SK-N-SH (cell line): ENCODE results near the gene PRKAR1A.

Source experiments
- GABPA ChIP-seq: IDR thresholded peaks from 2 replicates; pipeline ENCODE4 v1.4.0; 2012; ENCODE audit warnings: low read depth, mild to moderate bottlenecking
- JUND ChIP-seq: IDR thresholded peaks from 2 replicates; pipeline ENCODE4 v1.4.0; 2012
- MEF2A ChIP-seq: IDR thresholded peaks from 2 replicates; pipeline ENCODE4 v1.4.0; 2012; ENCODE audit warnings: low read depth, borderline replicate concordance
- NFIC ChIP-seq: IDR thresholded peaks from 2 replicates; pipeline ENCODE4 v1.4.0; 2012; ENCODE audit warnings: borderline replicate concordance
- RAD21 ChIP-seq: IDR thresholded peaks from 2 replicates; pipeline ENCODE4 v1.6.1; 2012; ENCODE audit warnings: mild to moderate bottlenecking, low read length
- RCOR1 ChIP-seq: fragments of 150-350 bp; IDR thresholded peaks from 2 replicates; pipeline ENCODE4 v1.6.1; 2017; ENCODE audit warnings: antibody characterized with exemption, low read length
- RFX5 ChIP-seq: IDR thresholded peaks from 2 replicates; pipeline ENCODE4 v1.6.1; 2012; ENCODE audit warnings: mild to moderate bottlenecking, improper control_type of control experiment, low read length
- TCF12 ChIP-seq: IDR thresholded peaks from 2 replicates; pipeline ENCODE4 v1.4.0; 2012
- YY1 ChIP-seq: IDR thresholded peaks from 2 replicates; pipeline ENCODE4 v1.4.0; 2012; ENCODE audit warnings: low read depth, mild to moderate bottlenecking
- TF ChIP-seq, protein P1 (sequence below): fragments of 200-600 bp; sonication (generic); IDR thresholded peaks from 2 replicates; pipeline ENCODE4 v1.6.1; 2017; ENCODE audit warnings: antibody characterized with exemption, mild to moderate bottlenecking, moderate library complexity
- TF ChIP-seq, protein P2 (sequence below): IDR thresholded peaks from 2 replicates; pipeline ENCODE4; 2012
- TF ChIP-seq, protein P3 (sequence below): IDR thresholded peaks from 2 replicates; pipeline ENCODE4 v1.6.1; 2012; ENCODE audit warnings: mild to moderate bottlenecking, low read depth, low read length, moderate library complexity

DNA sequence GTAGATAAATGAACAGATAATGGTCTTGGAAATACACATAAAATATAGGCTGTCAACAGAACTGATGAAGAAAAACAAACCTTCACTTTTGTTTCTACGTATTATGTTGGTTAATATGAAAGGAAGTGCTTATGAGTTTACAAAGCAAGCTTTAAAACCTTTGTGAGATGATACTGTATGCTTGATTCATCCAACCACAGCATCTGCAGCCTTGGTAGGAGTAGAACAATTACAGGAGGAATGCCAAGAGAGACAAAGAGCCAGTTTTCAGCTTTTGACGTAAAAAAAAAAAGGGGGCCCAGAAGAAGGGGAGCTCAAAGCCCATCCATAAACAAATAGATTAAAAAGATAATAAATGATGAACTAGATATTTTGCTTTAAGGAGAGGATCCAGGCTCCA, 75.6 kb downstream of the PRKAR1A start:
- TF ChIP-seq, protein P1, sequence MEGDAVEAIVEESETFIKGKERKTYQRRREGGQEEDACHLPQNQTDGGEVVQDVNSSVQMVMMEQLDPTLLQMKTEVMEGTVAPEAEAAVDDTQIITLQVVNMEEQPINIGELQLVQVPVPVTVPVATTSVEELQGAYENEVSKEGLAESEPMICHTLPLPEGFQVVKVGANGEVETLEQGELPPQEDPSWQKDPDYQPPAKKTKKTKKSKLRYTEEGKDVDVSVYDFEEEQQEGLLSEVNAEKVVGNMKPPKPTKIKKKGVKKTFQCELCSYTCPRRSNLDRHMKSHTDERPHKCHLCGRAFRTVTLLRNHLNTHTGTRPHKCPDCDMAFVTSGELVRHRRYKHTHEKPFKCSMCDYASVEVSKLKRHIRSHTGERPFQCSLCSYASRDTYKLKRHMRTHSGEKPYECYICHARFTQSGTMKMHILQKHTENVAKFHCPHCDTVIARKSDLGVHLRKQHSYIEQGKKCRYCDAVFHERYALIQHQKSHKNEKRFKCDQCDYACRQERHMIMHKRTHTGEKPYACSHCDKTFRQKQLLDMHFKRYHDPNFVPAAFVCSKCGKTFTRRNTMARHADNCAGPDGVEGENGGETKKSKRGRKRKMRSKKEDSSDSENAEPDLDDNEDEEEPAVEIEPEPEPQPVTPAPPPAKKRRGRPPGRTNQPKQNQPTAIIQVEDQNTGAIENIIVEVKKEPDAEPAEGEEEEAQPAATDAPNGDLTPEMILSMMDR, result no peak
- TF ChIP-seq RFX5, result no peak
- TF ChIP-seq GABPA, result no peak
- no peak for TF ChIP-seq NFIC
- no peak for TF ChIP-seq YY1
- no peak for TF ChIP-seq JUND
- no peak for TF ChIP-seq RCOR1
- no peak for TF ChIP-seq TCF12
- TF ChIP-seq, protein P2, sequence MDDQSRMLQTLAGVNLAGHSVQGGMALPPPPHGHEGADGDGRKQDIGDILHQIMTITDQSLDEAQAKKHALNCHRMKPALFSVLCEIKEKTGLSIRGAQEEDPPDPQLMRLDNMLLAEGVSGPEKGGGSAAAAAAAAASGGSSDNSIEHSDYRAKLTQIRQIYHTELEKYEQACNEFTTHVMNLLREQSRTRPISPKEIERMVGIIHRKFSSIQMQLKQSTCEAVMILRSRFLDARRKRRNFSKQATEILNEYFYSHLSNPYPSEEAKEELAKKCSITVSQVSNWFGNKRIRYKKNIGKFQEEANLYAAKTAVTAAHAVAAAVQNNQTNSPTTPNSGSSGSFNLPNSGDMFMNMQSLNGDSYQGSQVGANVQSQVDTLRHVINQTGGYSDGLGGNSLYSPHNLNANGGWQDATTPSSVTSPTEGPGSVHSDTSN, result no peak
- TF ChIP-seq MEF2A, result no peak
- TF ChIP-seq, protein P3, sequence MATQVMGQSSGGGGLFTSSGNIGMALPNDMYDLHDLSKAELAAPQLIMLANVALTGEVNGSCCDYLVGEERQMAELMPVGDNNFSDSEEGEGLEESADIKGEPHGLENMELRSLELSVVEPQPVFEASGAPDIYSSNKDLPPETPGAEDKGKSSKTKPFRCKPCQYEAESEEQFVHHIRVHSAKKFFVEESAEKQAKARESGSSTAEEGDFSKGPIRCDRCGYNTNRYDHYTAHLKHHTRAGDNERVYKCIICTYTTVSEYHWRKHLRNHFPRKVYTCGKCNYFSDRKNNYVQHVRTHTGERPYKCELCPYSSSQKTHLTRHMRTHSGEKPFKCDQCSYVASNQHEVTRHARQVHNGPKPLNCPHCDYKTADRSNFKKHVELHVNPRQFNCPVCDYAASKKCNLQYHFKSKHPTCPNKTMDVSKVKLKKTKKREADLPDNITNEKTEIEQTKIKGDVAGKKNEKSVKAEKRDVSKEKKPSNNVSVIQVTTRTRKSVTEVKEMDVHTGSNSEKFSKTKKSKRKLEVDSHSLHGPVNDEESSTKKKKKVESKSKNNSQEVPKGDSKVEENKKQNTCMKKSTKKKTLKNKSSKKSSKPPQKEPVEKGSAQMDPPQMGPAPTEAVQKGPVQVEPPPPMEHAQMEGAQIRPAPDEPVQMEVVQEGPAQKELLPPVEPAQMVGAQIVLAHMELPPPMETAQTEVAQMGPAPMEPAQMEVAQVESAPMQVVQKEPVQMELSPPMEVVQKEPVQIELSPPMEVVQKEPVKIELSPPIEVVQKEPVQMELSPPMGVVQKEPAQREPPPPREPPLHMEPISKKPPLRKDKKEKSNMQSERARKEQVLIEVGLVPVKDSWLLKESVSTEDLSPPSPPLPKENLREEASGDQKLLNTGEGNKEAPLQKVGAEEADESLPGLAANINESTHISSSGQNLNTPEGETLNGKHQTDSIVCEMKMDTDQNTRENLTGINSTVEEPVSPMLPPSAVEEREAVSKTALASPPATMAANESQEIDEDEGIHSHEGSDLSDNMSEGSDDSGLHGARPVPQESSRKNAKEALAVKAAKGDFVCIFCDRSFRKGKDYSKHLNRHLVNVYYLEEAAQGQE, result no peak
- no peak for TF ChIP-seq RAD21
